Spleen (tissue), 7 donors: ENCODE data around the gene COL4A3.

ENCODE experiments used
- POLR2A ChIP-seq, 3 donors: fragments of 450-650 bp; IDR thresholded peaks; one replicate each; pipeline ENCODE4 v1.5.1; 2017; ENCODE audit warnings: antibody characterized with exemption in 3 of 3, mild to moderate bottlenecking in 1 of 3
- TF ChIP-seq, protein P1 (sequence below), 11 experiments: fragments of 200-600 bp in 7 of 11; fragments of 450-650 bp in 4 of 11; sonication (generic) in 4 of 11; IDR thresholded peaks in 8 of 11; conservative IDR thresholded peaks in 3 of 11; 1 replicate in 7 of 11; 2 replicates in 4 of 11; pipeline versions ENCODE4 v1.4.0 to v1.8.0; 2016 to 2021; ENCODE audit warnings: antibody characterized with exemption in 11 of 11, inconsistent platforms in 4 of 11, mild to moderate bottlenecking in 1 of 11
- donor health status: DM: no; HTN: no; CAD: no; lungs with moderate emphysema.
- donor health status: DM: no; HTN: no; CAD: no.
- donor health status: DM: no; HTN: no; CAD: no.

GRCh38 chr2:227179988-227180685 lies 15.7 kb downstream of the COL4A3 start:
- TF ChIP-seq, protein P1, sequence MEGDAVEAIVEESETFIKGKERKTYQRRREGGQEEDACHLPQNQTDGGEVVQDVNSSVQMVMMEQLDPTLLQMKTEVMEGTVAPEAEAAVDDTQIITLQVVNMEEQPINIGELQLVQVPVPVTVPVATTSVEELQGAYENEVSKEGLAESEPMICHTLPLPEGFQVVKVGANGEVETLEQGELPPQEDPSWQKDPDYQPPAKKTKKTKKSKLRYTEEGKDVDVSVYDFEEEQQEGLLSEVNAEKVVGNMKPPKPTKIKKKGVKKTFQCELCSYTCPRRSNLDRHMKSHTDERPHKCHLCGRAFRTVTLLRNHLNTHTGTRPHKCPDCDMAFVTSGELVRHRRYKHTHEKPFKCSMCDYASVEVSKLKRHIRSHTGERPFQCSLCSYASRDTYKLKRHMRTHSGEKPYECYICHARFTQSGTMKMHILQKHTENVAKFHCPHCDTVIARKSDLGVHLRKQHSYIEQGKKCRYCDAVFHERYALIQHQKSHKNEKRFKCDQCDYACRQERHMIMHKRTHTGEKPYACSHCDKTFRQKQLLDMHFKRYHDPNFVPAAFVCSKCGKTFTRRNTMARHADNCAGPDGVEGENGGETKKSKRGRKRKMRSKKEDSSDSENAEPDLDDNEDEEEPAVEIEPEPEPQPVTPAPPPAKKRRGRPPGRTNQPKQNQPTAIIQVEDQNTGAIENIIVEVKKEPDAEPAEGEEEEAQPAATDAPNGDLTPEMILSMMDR (IDR thresholded peaks at IDR 0.05 in 8 of 11, conservative IDR thresholded peaks at IDR 0.05 in 3 of 11), result no peak
- no peak for TF ChIP-seq POLR2A (IDR thresholded peaks at IDR 0.05)
